ENCODE data around the gene SUPT4H1.

DNA sequence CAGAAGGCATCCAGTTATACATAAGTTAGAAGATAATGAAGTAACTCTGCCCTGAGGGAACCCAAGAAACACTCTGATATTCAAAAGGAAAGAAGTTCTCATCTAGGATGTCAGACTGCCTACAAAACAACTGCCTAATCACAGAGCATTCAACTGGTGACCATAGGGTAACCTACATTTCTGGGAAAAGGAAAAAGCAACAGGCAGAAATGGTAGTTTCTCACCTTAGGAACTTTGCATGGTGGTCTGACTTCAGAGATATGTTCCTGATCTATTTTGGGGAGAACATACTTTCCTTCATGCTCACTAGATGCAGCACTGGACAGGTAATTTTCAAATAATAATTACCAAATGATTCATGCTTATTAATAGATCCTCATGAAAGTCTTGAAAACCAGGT lies 48.8 kb upstream of the SUPT4H1 start:
- TF ChIP-seq POLR2AphosphoS5 (IDR thresholded peaks at IDR 0.05; ENCODE audit: control insufficient read depth, insufficient read depth, low read depth, low read length), result no peak
- no peak for TF ChIP-seq ZNF561 (CRISPR knock-in tag; conservative IDR thresholded peaks at IDR 0.05)
- TF ChIP-seq ZNF41 (CRISPR knock-in tag; conservative IDR thresholded peaks at IDR 0.05), result no peak
- no peak for TF ChIP-seq ETV1 (tag; conservative IDR thresholded peaks at IDR 0.05; ENCODE audit: low read depth)
- TF ChIP-seq GABPA (tag; conservative IDR thresholded peaks at IDR 0.05; ENCODE audit: low read depth), result no peak
- TF ChIP-seq, protein P1, sequence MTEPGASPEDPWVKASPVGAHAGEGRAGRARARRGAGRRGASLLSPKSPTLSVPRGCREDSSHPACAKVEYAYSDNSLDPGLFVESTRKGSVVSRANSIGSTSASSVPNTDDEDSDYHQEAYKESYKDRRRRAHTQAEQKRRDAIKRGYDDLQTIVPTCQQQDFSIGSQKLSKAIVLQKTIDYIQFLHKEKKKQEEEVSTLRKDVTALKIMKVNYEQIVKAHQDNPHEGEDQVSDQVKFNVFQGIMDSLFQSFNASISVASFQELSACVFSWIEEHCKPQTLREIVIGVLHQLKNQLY (CRISPR knock-in tag; conservative IDR thresholded peaks at IDR 0.05), result no peak
- TF ChIP-seq E2F1 (CRISPR knock-in tag; IDR thresholded peaks at IDR 0.05), result no peak
